BJ (cell line): Measurements from ENCODE around the gene TMEM239. TPM values are rescaled to one million over a fixed set of nuclear protein-coding genes. Genes with fewer than 3 reads are reported as not detected.

Experiments
- polyA plus RNA-seq: library from polyadenylated mRNA; depleted of rRNA; stranded (reverse); fragments of >200 nt; gene quantifications from 2 replicates; pipeline ENCODE4 v1.2.3, GENCODE V29; 2011; rRNA removed

TMEM239 gene
- polyA plus RNA-seq, 1 experiment: not detected

Other genes starting within 250 kb of the TMEM239 start
- 131 and 136 TPM in 2 replicates for gene NOP56, start 163.7 kb upstream of the TMEM239 start, polyA plus RNA-seq
- gene IDH3B, start 152.1 kb upstream of the TMEM239 start, polyA plus RNA-seq: 113 and 143 TPM in 2 replicates
- gene EBF4, start 123.6 kb upstream of the TMEM239 start, polyA plus RNA-seq: 1.2 and 1.9 TPM in 2 replicates
- 0.78 and 1.6 TPM in 2 replicates for gene CPXM1, start 15.7 kb upstream of the TMEM239 start, polyA plus RNA-seq
- gene C20orf141, start 1.4 kb upstream of the TMEM239 start, polyA plus RNA-seq: 0.12 TPM in 1 of 2 replicates, not detected in the other
- gene PCED1A, start 24.3 kb downstream of the TMEM239 start, polyA plus RNA-seq: 12.7 and 23.5 TPM in 2 replicates
- gene VPS16, start 24.4 kb downstream of the TMEM239 start, polyA plus RNA-seq: 33.5 and 46.8 TPM in 2 replicates
- gene PTPRA, start 57.1 kb downstream of the TMEM239 start, polyA plus RNA-seq: 46.2 and 60.9 TPM in 2 replicates
- not detected in 2 replicates for gene GNRH2, start 227.3 kb downstream of the TMEM239 start, polyA plus RNA-seq
- 27.4 and 37.2 TPM in 2 replicates for gene MRPS26, start 229.7 kb downstream of the TMEM239 start, polyA plus RNA-seq